BE2C (cell line): ENCODE data around the gene GBP3.
"Not testable (repeated sequence)": the region's sequence is repeated elsewhere in the genome, so short reads cannot be mapped to it uniquely, and the experiment has no call there.

Experiments used
- DNase-seq: peaks from one replicate; pipeline ENCODE4 v3.0.0-alpha.2; 2020
- H3K27me3 ChIP-seq: fragments of 250-450 bp; sonication (Bioruptor Pico); 2 replicates; pipeline ENCODE4 v1.5.1; 2020; ENCODE audit warnings: mild to moderate bottlenecking
- H3K36me3 ChIP-seq: fragments of 250-450 bp; sonication (Bioruptor Pico); 2 replicates; pipeline ENCODE4 v1.5.1; 2020; ENCODE audit warnings: mild to moderate bottlenecking
- H3K4me1 ChIP-seq: fragments of 250-450 bp; sonication (Bioruptor Pico); 2 replicates; pipeline ENCODE4 v1.5.1; 2020
- H3K4me3 ChIP-seq: 2 replicates; pipeline ENCODE4 v1.5.1; 2011; ENCODE audit warnings: low read depth, low read length
- H3K9me3 ChIP-seq: fragments of 250-450 bp; sonication (Bioruptor Pico); 2 replicates; pipeline ENCODE4 v1.5.1; 2020
- CTCF ChIP-seq: IDR thresholded peaks from 2 replicates; pipeline ENCODE4 v1.5.1; 2012; ENCODE audit warnings: mild to moderate bottlenecking, low read depth, low read length

GBP3 gene

GRCh38 chr1:88990426-88990825, 32.2 kb downstream of the GBP3 start:
- peak overlapping the region; percentile 14; the same call in 1 of the 2 replicates for H3K4me3 ChIP-seq
- TF ChIP-seq CTCF = no peak

GRCh38 chr1:88985692-88986091, 37.0 kb downstream of the GBP3 start:
- Histone ChIP-seq H3K4me3 (no peak overlapping the region; the same call in 1 of the 2 replicates), H3K27me3 (no peaks in the 10 kb centered on the region), H3K4me1 (no peaks in the 10 kb centered on the region; the same call in 1 of the 2 replicates), H3K9me3 (no peaks in the 10 kb centered on the region), H3K36me3 (peaks cover 4% of the 10 kb centered on the region; the same call in 1 of the 2 replicates)
- DNase-seq = no peak
- TF ChIP-seq CTCF = no peak

More at GRCh38 chr1:88990426-88990825, 32.2 kb downstream of the GBP3 start:
- Histone ChIP-seq H3K9me3 (no peaks in the 10 kb centered on the region), H3K27me3 (no peaks in the 10 kb centered on the region), H3K4me1 (no peaks in the 10 kb centered on the region), H3K36me3 (no peaks in the 10 kb centered on the region)
- no peak for DNase-seq

GRCh38 chr1:88985032-88985431, 37.6 kb downstream of the GBP3 start:
- Histone ChIP-seq H3K27me3 (no peaks in the 10 kb centered on the region), H3K36me3 (peaks cover 4% of the 10 kb centered on the region; the same call in 1 of the 2 replicates), H3K4me1 (no peaks in the 10 kb centered on the region; the same call in 1 of the 2 replicates), H3K9me3 (no peaks in the 10 kb centered on the region), H3K4me3 (no peak overlapping the region)
- no peak for TF ChIP-seq CTCF
- peak; percentile 65 for DNase-seq

- H3K4me1 ChIP-seq = no peaks in the 10 kb centered on the region; the same call in 1 of the 2 replicates
- TF ChIP-seq CTCF = no peak
- H3K9me3 ChIP-seq = no peaks in the 10 kb centered on the region
- no peaks in the 10 kb centered on the region for H3K27me3 ChIP-seq
- H3K4me3 ChIP-seq = peak overlapping the region; percentile 40
- no peak for DNase-seq
- H3K36me3 ChIP-seq = peaks cover 4% of the 10 kb centered on the region; the same call in 1 of the 2 replicates
These were observed 38.1 kb downstream of the GBP3 start for GRCh38 chr1:88984569-88984968.

GRCh38 chr1:88983791-88984559, 38.7 kb downstream of the GBP3 start:
- Histone ChIP-seq H3K36me3 (peaks cover 4% of the 10 kb centered on the region; the same call in 1 of the 2 replicates), H3K27me3 (no peaks in the 10 kb centered on the region), H3K9me3 (no peaks in the 10 kb centered on the region), H3K4me1 (no peaks in the 10 kb centered on the region; the same call in 1 of the 2 replicates), H3K4me3 (peak overlapping the region; percentile 40)
- TF ChIP-seq CTCF = peak; percentile 52
- no peak for DNase-seq

- Histone ChIP-seq H3K4me3 (no peak overlapping the region), H3K4me1 (no peaks in the 10 kb centered on the region; the same call in 1 of the 2 replicates), H3K9me3 (no peaks in the 10 kb centered on the region), H3K36me3 (peaks cover 4% of the 10 kb centered on the region; the same call in 1 of the 2 replicates), H3K27me3 (no peaks in the 10 kb centered on the region)
- no peak for TF ChIP-seq CTCF
- DNase-seq = no peak
These were observed 40.6 kb downstream of the GBP3 start for GRCh38 chr1:88982055-88982454.

GRCh38 chr1:88981506-88981905, 41.2 kb downstream of the GBP3 start:
- H3K36me3 ChIP-seq = not testable (repeated sequence)

More at GRCh38 chr1:88981506-88981905, 41.2 kb downstream of the GBP3 start:
- not testable (repeated sequence) for DNase-seq, H3K4me3 ChIP-seq, H3K27me3 ChIP-seq, H3K4me1 ChIP-seq, H3K9me3 ChIP-seq
